ENCODE data around the gene OAF. TPM values are rescaled to one million over a fixed set of nuclear protein-coding genes. Genes with fewer than 3 reads are reported as not detected.
"Not testable (repeated sequence)": the region's sequence is repeated elsewhere in the genome, so short reads cannot be mapped to it uniquely, and the experiment has no call there.

The OAF gene
- total RNA-seq, 1 donor from 2014 or later, result 345 TPM

DNA sequence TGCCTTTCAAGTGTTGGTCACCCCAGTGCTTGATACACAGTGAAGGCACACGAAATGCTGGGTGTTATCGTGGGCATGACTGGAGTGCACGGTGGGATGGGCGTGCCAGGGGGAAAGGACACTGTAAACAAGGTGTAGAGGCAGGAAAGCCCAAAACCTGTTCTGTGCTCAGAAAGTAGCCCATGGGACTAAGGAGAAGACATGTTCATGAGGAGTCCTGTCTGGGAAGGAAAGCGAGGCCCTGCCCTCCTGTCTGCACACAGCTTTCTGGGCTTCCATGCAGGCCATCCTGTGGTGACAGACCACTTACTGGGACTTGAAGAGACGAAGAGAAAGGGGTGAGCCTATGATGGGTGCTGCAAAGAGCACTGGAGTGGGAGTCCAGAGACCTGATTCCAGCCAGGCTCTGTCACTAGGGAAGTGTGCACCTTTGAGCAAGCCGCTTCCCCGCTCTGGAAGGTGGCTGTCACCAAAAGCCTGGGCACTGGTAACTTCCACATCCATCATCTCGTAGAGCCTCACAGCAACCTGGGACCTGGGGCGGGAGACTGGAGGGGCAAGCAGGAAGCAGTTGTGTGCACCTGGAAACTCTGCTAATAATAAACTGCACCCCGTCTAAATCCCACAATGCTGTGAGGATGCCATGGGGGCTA, 28.3 kb downstream of the OAF start:
- DNase-seq (ENCODE audit: low spot score), result no peak

DNA sequence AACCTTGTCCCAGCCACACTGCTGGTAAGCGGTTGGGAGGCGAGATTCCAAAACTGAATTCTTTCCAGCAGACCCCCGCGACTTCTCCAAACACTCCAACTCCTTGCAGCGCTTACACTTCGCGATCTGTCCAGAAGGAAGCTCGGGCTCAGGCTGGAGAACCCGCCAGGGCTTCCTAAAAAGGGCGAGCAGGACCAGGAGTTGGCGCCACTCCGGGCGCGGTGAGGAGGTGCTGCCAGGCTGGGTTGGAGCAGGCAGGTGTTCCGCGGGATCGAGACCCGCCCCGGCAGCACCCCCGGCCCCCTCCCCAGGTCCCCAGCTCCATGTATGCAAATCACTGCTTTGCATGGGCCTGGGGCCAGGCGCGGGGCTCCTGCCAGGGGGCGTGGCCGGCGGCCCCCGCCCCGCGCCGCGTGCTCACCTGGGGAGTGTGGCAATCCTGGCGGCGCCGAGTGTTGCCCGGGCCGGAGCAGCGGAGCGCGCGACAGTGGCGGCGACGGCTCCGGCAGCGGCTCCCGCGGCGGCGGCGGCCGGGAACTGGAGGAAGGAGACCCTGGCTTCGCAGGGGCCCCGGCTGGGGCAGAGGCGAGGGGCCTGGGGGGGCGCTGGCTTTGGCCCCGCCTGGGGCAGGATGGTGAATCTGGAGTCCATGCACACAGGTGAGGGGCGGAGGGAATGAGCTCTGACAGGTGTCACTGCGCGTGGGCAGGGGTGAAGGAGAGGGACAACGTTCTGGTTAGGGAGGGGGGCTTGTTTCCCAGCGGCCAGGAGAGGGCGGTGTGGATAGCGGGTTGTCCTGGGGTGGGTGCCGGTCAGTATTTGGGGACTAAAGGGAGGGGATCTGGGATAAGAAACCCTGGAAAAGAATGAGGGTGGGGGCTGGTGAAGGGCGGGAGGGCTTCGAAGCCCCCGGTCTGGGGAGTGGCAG, 29.1 kb downstream of the OAF start, which contains the start of gene POU2F3:
Gene POU2F3, plus strand, starts transcription at position 428 of the 928 bp plus-strand sequence. Its CDS starts 204 bp downstream, at position 632.
- peak; percentile 58 for ATAC-seq
- DNase-seq (ENCODE audit: low spot score), result no peak

More for the DNA sequence above, 28.3 kb downstream of the OAF start:
- no peak for ATAC-seq

GRCh38 chr11:120240866-120241265, 30.0 kb downstream of the OAF start:
- ATAC-seq, result no peak
- DNase-seq (ENCODE audit: low spot score), result no peak

DNA sequence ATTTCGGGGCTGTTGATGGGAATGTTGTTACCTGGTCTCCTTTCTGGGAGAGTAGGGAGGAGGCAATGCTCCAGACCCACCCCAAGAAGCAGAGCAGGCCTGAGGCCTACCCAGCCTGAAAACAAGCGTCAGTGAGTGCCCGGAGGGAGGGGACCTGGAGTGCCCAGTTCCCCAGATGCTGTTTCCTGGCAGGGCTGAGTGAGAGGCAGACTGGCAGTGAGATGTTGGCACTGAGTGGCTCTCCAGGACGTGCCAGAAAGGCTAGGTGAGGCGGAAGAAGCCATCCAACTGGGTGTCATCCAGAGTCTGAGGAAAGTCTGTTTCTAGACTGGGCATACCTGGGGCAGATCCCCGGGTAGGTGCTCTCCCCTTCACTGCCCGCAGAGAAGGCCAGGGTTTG, 30.4 kb downstream of the OAF start:
- DNase-seq (ENCODE audit: low spot score) (no peak), ATAC-seq (no peak)

GRCh38 chr11:120243221-120243620, 32.4 kb downstream of the OAF start:
- ATAC-seq (no peak), DNase-seq (ENCODE audit: low spot score) (no peak)

DNA sequence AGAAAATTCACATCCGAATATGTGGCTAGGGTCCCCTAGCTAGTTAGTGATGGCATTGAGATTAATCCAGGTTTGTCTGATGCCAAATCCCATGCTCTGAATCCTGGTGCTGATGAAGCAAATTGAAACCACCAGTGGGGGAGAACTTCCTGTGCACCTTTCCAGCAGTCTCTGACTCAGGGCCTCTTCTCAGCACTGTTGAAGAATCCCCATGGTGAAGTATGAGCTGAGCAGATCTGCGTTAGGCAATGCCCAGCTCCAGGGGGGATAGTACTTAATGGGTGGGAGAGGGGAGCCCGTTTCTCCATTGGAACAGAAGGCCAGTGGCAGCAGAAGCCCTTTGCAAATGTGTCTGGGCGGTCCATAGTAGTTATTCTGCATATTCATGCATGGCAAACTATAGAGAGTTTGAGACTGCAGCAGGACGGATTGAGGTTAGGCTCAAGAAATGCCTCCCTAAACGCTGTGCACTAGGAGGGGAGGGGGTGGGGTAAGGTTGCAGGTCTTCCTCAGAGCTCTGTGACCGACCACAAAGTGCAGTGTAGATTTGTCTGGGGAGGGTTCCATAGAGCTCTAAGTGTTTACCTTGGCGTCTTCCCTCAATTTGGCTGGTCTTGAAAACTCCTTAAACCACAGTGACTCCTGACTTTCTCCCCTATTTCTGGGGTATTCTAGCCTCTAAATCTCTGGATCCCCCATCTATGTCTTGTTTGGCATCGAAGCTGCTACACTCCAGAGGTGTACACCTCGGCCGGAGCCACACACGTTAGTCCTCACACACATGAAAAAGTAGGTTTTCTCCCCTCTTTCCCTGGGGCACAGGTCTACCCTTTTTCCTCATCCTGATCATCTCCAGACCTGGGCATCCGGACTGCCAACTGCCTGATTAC, 33.9 kb downstream of the OAF start:
- no peak for DNase-seq (ENCODE audit: low spot score)
- ATAC-seq, result no peak

- DNase-seq (ENCODE audit: low spot score) (no peak), ATAC-seq (no peak)
These were observed 34.6 kb downstream of the OAF start for GRCh38 chr11:120245434-120245833.

- no peak for DNase-seq (ENCODE audit: low spot score)
- no peak for ATAC-seq
These were observed 37.9 kb downstream of the OAF start for GRCh38 chr11:120248551-120249278.

DNA sequence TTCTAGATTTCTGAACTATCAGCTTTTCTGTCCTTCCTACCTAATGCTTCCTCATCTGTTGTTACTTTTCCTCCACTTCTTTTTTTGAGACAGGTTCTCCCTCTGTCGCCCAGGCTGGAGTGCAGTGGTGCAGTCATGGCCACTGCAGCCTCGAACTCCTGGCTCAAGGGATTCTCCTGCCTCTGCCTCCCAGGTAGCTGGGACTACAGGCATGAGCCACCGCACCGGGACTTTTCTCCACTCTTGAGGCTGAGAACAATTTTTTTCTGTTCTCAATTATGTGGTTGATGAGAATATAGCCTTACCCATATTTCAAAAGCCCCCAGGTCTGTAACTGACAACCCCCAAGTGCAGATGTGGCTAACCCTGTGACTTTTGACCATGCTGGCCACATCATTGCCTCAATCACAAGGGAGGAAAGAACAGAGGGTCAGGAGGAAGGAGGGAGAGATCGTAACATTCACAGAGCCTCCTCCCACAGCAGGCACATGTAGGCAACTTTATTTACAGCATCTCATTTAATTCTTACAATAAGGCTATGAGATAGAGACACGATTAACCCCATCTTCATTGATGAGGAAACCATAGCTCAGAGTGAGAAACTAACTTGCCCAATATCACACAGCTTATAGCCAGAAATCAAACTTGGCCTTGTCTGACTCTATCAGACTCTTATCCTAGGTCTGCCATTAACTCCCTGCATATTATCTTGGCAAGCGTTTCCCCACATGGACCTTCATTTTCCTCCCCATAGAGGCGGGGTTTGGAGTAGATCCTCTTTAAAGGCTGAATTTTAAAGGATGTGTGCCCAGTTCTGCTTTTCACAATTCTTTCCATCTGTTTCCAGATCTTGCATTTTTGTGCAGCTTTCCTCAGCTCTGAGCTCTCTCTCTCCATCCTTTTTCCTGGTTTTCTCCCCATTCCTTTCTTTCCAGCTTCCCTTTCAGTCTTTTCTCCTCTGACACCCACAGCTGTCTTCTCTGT, 38.7 kb downstream of the OAF start:
- no peak for ATAC-seq
- DNase-seq (ENCODE audit: low spot score), result no peak

- not testable (repeated sequence) for ATAC-seq
These were observed 42.5 kb downstream of the OAF start for GRCh38 chr11:120253377-120253776.

DNA sequence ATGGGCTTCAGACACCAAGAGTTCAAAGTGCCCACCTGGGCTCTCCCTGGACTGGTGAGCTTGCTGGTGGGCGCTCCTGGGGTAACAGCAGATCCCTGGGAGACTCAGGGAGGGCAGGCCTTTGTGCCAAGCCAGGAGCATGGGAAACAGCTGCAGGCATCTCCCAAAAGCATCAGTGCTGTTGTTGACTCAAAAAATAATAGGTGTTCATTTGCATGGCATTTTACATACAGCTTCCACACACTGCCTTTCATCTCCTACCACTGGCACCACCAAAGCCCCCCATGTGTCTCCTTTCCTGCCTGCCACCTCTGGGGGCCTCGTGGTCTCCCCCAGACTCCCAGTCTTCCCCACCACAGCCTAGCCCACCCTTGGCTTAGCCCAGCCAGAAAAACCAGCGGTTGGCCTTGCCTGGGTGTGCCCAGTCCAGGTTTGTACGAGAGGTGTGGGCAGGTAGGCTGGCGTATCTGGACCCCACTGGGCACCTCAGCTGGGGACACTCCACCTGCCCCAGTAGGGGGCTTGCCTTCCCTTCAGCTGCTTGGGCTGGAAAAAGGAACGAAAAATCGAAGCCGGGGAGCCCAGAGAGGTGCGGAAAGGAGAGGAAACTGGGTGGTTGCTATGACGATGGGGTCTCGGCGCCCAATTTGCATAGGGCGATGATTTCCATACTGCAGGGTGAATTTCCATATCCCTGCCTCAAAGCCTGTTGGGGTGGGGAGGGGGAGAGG, 44.1 kb downstream of the OAF start:
- DNase-seq (ENCODE audit: low spot score), result no peak
- no peak for ATAC-seq

More at GRCh38 chr11:120253377-120253776, 42.5 kb downstream of the OAF start:
- DNase-seq (ENCODE audit: low spot score), result not testable (repeated sequence)

GRCh38 chr11:120255519-120255866, 44.7 kb downstream of the OAF start:
- DNase-seq (ENCODE audit: low spot score) (no peak), ATAC-seq (no peak)

GRCh38 chr11:120256178-120256577, 45.3 kb downstream of the OAF start:
- ATAC-seq (no peak), DNase-seq (ENCODE audit: low spot score) (no peak)

- DNase-seq (ENCODE audit: low spot score), result no peak
- ATAC-seq, result no peak
These were observed 45.9 kb downstream of the OAF start for GRCh38 chr11:120256779-120257178.

GRCh38 chr11:120257346-120257745, 46.5 kb downstream of the OAF start:
- no peak for DNase-seq (ENCODE audit: low spot score)
- ATAC-seq, result no peak

DNA sequence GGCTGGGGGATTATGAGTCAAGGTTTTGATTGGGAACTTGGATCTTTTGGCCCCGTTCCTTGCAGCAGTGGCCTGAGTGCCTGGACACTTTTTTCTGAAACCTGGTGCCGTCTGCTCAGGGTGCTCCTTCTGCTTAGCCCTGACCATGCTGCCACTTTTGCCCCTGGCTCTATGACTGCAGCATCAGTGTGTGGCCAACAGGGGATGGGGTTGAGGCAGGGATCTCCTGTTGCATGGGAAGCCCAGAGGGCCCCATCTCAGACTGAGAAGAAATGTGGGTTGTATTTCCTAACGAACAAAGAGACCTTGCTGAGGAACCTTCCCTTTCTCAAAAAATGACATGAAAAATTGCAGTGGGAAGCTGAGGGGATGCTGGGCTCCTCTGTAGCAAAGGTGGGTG, 47.8 kb downstream of the OAF start:
- ATAC-seq, result no peak
- no peak for DNase-seq (ENCODE audit: low spot score)

DNA sequence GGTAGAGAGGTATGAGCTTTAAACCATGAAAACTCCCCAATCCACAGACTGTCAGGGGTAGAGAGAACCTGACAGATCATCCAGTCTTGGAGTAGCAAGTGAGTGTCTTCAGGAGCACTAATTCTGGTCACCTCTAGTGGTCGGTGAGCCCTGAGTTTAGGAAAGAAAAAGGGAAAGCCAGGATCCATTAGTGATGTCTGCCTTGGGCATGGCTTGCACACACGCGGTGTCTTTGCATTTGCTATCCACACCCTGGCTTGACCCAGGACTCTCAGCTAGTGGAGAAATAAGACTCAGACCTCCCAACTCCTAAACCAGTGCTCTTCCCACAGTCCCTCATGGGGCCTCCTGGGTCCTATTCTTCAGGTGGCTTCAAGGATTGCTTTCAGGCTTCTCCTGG, 48.4 kb downstream of the OAF start:
- ATAC-seq (no peak), DNase-seq (ENCODE audit: low spot score) (no peak)

- DNase-seq (ENCODE audit: low spot score) (no peak), ATAC-seq (no peak)
These were observed 49.2 kb downstream of the OAF start for GRCh38 chr11:120259988-120260565.

Data from left lobe of liver (tissue), 2 donors.